HG03575 (cell line): ENCODE data around the gene ARHGEF16.

Experiments
- ATAC-seq: cut with Tn5 transposase; IDR thresholded peaks from one replicate; pipeline ENCODE4 v1.9.1; 2021; ENCODE audit not compliant: unreplicated experiment, insufficient number of reproducible peaks, low FRiP score; ENCODE audit errors: extremely low read depth

Gene ARHGEF16

DNA sequence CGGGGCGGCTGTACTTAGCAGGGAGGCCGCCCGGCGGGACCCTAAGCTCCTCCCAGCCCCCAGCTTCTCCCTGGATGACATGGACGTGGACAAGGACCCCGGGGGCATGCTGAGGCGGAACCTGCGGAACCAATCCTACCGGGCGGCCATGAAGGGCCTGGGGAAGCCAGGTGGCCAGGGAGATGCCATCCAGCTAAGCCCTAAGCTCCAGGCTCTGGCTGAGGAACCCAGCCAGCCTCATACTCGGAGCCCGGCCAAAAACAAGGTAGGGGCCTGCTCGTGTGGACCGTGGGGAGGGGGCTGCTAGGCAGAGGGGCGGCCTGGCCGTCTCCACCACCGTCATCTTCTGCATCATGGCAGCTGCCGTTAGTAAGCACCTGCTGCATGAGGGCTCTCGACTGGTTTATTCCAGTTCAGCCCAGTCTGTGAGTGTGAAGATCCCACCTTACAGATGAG lies 9.0 kb downstream of the ARHGEF16 start:
- no peak for ATAC-seq

DNA sequence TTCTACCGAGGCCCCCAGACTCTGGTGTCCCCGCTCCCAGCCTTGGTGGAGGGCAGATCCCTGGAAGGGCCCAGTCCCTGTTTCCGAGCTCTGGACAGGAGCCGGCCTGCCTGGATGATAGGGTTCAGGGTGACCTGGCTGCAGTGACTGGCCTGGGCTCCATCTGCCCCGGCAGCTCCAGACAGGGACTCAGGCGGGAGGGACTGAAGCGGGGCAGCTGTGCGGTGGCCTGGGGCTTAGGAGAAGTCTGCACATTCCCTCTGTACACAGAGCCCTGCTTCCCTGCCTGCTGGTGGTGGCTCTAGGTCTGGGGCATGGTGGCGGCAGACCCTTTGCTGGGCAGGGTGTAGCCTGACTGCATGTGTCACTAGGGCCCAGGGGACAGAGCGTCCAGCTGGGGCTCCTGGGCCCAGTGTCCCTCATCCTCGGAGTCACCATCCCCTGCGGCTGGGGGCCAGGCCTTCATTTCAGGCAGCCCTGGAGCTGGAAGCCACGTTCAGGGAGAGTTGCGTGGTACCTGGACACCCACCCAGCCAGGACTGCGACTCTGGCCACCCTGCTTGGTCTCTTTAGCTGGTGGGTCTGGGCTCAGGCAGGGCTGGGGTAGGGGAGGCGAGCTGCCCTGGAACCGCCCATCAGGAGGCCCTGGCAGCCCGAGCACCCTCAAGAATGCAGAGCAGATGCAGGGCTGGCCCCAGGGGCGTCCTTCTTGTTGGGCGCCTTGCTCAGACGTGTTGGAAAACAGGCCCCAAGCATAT lies 9.6 kb downstream of the ARHGEF16 start:
- no peak for ATAC-seq

DNA sequence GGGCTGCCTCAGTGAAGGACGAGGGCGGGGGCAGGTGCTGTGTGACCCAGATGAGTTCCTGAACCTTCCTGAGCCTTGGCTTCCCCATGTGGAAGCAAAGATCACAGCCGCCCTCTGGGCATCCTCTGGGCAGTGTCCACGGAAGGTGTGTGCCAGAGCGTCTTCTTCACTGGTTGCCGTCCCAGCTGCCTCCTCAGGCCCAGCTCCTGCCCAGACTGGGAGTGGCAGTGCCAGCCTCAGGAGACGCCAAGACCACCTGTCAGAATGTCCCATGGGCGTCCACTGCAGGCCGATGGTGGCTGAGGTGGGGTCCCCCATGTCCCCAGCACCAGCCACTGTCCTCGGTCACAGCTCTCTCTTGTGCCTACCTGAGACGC lies 10.2 kb downstream of the ARHGEF16 start:
- no peak for ATAC-seq

DNA sequence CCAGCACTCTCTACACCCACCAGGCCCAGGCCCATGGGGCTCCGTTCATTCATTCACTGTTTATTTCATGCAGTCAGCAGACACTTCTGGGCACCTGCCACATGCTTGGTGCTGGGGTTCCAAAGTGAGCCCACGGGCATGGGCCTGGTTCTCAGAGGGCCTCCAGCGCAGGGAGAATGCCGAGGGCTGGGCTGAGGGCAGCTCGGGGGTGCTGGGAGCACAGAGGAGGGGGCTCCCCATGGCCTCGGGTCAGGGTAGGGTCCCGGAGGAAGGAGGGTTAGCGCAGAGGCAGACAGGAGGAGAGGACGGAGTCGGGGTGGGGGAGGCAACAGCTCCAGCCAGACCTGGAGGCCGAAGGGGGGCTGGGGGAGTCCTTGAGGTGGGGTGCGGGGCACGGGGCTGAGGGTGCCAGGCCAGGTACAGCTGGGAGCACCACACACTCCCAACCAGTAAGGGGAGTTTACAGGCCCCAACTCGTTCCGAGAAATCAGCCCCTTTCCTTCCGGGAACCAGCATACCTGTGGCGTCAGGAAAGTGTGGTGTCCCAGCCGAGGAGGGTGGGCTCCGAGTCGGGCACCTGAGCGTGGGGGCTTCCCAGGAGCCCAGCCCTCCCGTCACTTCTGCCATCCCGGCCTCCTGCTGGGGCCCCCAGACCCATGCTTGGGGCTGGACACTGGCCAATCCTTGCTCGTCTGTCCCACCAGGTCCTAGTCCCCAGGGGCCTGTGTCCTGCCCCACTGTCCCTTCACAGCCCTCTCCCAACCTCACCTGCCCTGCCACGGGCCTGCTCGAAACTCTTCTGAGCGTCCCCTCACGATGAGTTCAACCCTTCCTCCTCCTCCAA lies 10.8 kb downstream of the ARHGEF16 start:
- ATAC-seq = no peak

DNA sequence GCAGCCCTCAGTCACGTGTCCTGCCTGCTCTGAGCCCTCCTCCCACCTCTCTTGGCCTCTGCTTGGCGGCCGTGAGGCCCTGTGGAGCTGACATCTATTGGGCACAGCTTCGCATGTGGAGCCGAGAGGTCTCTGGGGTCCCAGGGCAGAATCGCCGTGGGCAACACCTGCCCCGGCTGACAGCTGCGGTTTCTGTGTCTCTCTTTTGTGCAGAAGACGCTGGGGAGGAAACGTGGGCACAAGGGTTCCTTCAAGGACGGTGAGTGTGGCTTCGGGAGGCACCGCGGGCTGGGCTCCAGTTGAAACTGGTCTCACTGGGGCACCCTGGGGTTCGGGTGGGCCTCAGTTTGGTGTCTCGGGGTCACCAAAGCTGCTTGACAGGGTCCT lies 11.5 kb downstream of the ARHGEF16 start:
- no peak for ATAC-seq

DNA sequence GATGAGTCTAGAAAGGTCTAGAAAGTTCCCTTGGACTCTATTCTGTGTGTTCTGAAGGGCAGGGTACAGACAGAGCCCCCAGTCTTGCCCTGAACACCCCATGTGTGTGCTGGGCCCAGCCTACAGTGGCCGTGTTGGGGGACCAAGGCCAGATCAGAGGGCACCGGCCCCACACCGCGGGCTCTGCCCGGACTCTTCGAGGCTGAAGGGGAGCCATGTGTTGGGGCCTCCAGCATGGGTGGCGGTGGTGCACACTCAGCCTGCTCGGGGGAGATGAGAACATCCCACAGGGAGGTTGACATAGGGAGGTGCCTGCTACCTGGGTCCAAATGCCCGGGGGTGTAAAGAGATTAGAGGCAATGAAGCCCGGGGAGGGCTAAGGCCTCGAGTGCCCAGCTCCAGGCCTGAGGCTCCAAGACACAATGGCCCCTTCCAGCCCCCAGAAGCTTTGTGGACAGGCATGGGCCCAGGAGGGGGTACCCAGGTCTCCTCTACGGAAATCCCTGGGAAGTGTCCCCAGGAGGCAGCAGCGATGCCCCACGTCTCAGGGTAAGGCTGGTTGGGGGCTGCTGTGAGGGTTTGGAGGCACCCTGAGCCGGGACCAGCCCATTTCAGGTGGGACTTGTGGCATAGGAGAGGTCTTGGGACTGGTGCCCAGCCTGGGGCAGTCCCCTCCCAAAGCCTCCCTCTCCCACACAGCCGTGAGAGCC lies 12.1 kb downstream of the ARHGEF16 start:
- no peak for ATAC-seq

DNA sequence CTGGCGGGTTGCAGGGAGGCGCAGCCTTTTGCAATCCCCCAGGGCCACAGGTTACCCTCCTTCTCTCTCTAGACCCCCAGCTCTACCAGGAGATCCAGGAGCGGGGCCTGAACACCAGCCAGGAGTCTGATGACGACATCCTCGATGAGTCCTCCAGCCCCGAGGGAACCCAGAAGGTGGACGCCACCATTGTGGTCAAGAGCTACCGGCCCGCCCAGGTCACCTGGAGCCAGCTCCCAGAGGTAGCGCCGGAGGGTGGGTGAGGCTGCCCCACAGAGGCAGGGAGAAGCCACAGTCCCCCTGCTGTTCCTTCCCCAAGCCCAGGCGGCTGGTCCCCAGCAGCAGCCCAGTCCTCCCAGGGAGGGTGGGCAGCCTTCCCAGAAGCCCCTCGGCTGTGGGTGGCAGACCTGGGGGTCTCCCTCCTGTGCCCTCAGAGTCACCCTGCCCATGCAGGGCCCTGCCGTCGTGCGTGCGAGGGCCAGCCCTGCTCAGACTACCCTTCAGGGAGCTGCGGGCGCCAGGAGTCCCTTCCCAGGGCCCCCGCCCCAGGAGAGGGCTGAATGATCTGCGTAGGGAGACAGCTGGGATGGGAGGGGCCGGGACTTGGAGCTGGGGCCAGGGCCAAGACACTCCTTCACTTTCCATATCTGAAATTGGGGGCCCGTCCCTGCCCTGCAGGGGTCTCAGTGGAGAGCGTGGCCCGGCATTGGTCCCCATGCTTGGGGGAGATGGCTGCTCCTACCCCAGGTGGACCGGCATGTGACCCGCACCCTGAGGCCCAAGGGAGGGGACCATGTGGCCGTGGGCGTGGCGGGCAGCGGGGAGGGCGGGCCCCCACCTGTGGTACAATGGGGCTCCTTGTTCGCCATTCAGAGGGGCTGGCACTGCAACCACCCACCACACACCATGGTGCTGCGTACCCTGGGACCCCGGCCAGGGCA lies 12.9 kb downstream of the ARHGEF16 start:
- no peak for ATAC-seq

DNA sequence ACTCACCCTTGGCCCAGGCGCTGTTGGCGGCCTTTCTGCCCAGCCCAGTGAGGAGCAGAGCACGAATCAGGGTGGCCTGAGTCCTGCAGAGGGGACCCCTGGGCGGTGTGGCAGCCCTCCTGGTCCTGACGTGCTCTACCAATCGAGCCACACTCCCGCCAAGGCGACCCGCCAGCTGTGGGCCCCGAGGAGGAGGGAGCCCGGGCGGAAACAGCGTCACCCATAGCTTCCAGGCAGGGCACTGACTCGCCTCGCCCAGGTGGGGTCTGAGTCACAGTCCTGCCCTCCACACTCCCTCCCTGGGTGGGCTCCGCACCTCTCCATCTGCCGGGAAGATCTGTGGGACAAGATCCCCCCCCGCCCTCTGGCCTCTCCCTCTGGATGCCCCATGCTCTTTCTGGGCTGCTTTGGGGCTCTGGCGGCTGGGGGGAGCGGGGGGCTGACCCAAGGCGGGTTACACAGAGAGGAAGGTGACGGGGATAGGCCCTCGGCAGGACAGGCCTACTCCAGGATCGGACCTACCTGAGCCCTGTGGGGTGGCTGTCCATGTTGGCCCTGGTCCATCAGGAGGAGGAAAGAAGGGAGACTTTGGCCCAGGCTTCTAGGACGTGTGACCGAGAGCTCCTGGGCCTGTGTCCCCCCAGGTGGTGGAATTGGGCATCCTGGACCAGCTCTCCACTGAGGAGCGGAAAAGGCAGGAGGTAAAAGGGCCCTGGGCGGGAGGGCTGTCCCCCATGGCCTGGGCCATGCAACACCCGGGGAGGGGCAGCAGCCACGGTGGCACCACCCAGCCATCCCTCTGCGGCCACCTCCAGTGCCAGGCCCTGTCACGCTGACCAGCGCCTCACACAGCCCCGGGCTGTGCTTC lies 14.0 kb downstream of the ARHGEF16 start:
- ATAC-seq = no peak

DNA sequence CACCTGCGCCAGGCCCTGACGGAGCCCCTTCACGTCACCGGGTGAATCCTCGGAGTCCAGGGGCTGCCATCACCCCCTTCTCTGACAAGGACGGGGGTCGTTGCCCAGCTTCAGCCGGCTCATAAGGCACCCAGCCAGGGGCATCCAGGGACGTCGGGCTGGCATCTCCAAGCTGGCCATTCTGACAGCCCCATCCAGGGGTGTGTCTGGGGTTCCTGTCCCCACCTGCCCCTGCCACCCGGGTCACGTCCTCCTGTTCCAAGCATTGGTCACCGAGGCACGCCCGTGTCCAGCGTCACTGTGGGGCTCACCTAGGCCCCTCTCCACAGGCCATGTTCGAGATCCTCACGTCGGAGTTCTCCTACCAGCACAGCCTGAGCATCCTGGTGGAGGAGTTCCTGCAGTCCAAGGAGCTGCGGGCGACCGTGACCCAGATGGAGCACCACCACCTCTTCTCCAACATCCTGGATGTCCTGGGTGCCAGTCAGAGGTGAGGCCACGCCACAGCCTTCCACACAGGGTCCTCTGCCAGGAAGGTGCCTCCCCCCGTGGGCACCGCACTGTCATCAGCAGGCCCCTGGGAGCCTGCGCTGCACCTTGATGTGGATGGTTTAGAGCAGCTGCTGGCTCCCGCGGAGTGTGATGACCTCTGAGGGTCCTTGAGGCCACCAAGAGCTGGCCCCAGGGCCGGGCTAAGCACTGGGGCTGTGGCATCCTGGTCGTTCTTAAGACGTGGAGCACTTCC lies 14.8 kb downstream of the ARHGEF16 start:
- no peak for ATAC-seq

DNA sequence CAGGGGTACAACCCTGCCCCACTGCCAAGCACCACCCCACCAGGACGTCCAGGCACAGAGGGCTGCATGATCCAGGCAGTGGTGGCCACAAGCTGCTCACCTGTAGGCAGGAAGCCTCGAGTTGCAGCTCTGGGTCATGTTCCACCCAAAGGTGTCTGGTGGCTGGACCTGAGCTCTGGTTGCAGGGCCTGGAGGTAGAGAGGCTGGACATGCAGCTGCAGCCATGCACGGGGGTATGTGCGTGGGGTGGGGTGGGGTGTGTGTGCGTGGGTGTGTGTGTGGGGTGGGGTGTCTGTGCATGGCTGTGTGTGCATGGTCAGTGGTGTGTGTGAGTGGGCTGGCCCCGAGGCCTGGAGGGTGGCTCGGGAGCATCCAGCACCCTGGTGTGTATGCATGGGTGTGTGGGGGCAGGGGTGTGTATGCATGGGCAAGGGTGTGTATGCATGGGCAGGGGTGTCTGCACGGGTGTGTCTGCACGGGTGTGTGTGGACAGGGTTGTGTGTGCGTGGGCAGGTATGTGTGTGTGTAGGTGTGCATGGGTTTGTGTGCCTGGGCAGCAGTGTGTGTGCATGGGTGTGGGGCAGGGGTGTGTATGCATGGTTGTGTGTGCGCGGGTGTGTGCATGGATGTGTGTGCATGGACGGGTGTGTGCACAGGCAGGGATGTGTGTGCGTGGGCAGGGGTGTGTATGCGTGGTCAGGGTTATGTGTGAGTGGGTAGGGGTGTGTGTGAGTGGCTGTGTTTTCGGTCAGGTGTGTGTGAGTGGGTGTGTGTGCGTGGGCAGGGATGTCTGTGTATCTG lies 15.6 kb downstream of the ARHGEF16 start:
- no peak for ATAC-seq

DNA sequence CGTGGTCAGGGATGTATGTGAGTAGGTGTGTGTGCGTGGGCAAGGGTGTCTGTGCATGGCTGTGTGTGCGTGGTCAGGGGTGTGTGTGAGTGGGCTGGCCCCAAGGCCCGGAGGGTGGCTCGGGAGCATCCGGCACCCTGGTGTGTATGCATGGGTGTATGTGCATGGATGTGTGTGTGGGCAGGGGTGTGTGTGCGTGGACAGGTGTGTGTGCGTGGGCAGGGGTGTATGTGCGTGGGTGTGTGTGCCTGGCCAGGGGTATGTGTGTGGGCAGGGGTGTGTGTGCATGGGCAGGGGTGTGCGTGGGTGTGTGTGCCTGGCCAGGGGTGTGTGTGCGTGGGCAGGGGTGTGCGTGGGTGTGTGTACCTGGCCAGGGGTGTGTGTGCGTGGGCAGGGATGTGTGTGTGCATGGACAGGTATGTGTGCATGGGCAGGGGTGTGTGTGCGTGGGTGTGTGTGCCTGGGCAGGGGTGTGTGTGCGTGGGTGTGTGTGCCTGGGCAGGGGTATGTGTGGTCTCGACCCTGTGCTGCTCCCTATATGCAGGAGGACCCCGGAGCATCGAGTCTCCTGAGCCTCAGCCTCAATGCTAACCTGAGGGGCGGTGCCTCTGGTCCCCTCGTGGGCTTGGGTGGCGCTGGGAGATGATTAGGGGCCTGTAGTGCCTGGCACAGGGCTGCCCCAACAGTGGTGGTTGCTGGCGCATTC lies 16.3 kb downstream of the ARHGEF16 start:
- ATAC-seq = no peak

DNA sequence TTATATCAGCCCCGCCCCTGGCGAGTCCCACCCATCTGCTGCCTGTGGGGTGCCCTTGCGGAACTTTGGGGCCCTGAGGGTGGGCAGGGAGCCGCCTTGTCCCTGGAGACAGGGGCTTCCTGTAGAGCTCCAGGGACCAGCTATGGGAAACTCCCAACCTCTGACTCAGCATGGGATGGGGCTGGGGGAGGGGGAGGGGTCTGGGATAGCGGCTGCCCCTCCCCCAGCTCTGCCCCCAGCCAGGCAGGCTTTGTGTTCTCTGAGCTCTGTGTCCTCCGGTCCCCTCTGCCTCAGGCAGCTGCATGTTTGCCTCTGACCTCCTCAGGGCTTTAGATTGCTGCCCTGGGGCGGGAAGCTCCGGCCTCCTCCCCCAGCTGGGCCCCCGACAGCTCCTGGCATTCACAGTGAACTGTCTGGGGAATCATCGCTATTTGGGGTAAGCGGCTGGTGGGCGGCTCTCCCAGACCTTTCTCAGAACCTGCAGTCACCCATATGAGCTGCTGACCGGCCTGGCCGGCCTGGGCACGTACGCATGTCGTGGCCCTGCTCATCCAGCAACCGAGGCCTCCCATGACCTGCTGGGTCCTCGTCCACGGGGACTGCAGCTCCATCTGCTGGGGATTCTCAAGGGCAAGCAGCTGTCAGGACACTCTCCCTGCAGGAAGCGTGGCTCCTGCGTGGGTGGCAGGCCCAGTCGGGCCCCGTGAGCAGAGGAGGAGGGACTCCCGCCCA lies 17.1 kb downstream of the ARHGEF16 start:
- no peak for ATAC-seq

DNA sequence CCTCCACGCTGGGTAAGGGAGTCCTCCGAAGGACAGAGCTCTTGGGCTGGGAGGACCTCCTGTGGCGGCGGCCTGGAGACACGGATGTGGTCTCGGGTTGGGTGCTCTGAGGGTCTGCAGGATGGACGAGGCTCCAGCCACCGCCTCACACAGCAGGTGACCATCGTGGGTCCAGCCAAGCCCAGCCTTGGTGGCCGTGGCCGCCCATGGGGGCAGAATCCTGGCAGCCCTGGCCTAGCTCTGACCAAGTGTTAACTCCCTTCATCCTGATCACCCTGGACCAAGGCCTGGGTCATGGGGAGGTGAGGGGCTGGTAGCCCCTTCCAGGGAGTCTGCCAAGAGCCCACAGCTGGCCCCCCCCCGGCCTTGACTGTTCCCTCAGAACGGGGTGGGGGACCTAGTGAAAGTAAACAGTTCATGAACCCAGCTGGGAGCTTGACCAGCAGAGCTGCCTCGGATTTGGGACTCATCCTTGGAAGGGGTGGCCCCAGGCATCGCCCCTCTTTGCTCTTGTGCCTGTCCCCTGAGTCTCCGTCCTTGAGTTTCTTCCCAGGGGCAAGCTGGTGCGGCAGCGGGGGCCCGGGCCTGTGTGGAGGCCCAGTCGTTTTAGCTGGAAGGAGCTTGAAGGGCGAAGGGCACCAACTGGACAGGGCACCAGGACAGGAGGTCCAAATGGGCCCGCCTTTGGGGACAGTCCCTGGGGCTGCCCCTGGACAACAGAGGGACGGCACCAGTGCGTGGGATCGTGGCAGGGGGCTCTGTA lies 17.8 kb downstream of the ARHGEF16 start:
- no peak for ATAC-seq

DNA sequence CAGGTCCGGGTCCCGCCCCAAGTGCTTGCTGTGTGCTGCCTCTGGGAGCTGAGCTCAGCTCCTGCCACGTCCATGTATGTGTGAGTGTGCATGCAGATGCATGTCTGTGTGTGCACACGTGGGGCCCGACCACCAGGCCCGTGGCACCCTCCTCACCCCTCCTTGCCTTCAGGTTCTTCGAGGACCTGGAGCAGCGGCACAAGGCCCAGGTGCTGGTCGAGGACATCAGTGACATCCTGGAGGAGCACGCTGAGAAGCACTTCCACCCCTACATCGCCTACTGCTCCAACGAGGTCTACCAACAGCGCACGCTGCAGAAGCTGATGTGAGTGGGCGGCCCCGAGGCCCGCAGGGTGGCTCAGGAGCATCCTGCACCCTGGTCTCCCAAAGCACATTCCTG lies 18.4 kb downstream of the ARHGEF16 start:
- ATAC-seq = no peak

DNA sequence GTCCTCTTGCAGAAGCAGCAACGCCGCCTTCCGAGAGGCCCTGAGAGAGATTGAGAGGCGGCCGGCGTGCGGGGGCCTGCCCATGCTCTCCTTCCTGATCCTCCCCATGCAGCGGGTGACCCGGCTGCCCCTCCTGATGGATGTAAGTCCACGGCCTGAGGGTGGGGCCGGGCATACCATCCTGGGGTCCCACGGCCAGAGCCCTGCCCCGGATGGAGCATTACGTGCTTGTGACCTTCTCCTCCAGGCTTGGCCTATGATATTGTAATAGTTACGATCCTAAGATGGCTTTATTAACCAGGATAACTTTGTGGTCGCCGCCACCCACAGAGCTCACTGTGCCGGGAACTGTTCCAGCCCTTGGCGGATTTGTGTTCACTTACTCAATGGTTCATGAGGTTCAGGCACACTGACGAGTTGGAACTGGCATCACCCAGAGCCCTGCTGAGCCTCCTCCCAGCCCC lies 18.9 kb downstream of the ARHGEF16 start:
- ATAC-seq = no peak
